ENCODE results near the gene CRY2.
A peak's percentile ranks its signal among the peaks of the same experiment; 100 is the strongest.

- TF ChIP-seq, protein P1, sequence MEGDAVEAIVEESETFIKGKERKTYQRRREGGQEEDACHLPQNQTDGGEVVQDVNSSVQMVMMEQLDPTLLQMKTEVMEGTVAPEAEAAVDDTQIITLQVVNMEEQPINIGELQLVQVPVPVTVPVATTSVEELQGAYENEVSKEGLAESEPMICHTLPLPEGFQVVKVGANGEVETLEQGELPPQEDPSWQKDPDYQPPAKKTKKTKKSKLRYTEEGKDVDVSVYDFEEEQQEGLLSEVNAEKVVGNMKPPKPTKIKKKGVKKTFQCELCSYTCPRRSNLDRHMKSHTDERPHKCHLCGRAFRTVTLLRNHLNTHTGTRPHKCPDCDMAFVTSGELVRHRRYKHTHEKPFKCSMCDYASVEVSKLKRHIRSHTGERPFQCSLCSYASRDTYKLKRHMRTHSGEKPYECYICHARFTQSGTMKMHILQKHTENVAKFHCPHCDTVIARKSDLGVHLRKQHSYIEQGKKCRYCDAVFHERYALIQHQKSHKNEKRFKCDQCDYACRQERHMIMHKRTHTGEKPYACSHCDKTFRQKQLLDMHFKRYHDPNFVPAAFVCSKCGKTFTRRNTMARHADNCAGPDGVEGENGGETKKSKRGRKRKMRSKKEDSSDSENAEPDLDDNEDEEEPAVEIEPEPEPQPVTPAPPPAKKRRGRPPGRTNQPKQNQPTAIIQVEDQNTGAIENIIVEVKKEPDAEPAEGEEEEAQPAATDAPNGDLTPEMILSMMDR (IDR thresholded peaks at IDR 0.05; ENCODE audit: low read depth, low read length) = peak; percentile 91
- TF ChIP-seq EZH2phosphoT487 (IDR thresholded peaks at IDR 0.05; ENCODE audit: low read depth) = no peak
These were observed 3.9 kb upstream of the CRY2 start for GRCh38 chr11:45843158-45843924.
